ENCODE results near the gene KCNH1.
"Not testable (repeated sequence)": the region's sequence is repeated elsewhere in the genome, so short reads cannot be mapped to it uniquely, and the experiment has no call there.

Gene KCNH1

GRCh38 chr1:210692796-210693195 is 441.2 kb downstream of the KCNH1 start:
- in situ Hi-C loops (cut with HindIII; ENCODE audit: low sequenced_read_pairs) = no loop called here

GRCh38 chr1:210691039-210691610 is 442.8 kb downstream of the KCNH1 start:
- in situ Hi-C loops (cut with HindIII; ENCODE audit: low sequenced_read_pairs) = no loop called here

- in situ Hi-C loops (cut with HindIII; ENCODE audit: low sequenced_read_pairs) = no loop called here
These were observed 443.7 kb downstream of the KCNH1 start for GRCh38 chr1:210690236-210690635.

GRCh38 chr1:210689826-210690225 is 444.1 kb downstream of the KCNH1 start:
- in situ Hi-C loops (cut with HindIII; ENCODE audit: low sequenced_read_pairs) = no loop called here

GRCh38 chr1:210688512-210689234 is 445.3 kb downstream of the KCNH1 start:
- in situ Hi-C loops (cut with HindIII; ENCODE audit: low sequenced_read_pairs) = no loop called here

GRCh38 chr1:210687582-210688279 is 446.2 kb downstream of the KCNH1 start:
- in situ Hi-C loops (cut with HindIII; ENCODE audit: low sequenced_read_pairs) = no loop called here

GRCh38 chr1:210686841-210687240 is 447.1 kb downstream of the KCNH1 start:
- in situ Hi-C loops (cut with HindIII; ENCODE audit: low sequenced_read_pairs) = no loop called here

GRCh38 chr1:210685295-210685650 is 448.7 kb downstream of the KCNH1 start:
- in situ Hi-C loops (cut with HindIII; ENCODE audit: low sequenced_read_pairs) = no loop called here

GRCh38 chr1:210684466-210685294 is 449.3 kb downstream of the KCNH1 start:
- in situ Hi-C loops (cut with HindIII; ENCODE audit: low sequenced_read_pairs) = no loop called here

GRCh38 chr1:210683403-210684047 is 450.4 kb downstream of the KCNH1 start:
- in situ Hi-C loops (cut with HindIII; ENCODE audit: low sequenced_read_pairs) = no loop called here

- in situ Hi-C loops (cut with HindIII; ENCODE audit: low sequenced_read_pairs) = no loop called here
These were observed 452.8 kb downstream of the KCNH1 start for GRCh38 chr1:210681158-210681557.

GRCh38 chr1:210678306-210678705 is 455.6 kb downstream of the KCNH1 start:
- in situ Hi-C loops (cut with HindIII; ENCODE audit: low sequenced_read_pairs) = no loop called here

- in situ Hi-C loops (cut with HindIII; ENCODE audit: low sequenced_read_pairs) = no loop called here
These were observed 456.4 kb downstream of the KCNH1 start for GRCh38 chr1:210677533-210677932.

- in situ Hi-C loops (cut with HindIII; ENCODE audit: low sequenced_read_pairs) = no loop called here
These were observed 457.4 kb downstream of the KCNH1 start for GRCh38 chr1:210676539-210676938.

- in situ Hi-C loops (cut with HindIII; ENCODE audit: low sequenced_read_pairs) = no loop called here
These were observed 459.8 kb downstream of the KCNH1 start for GRCh38 chr1:210674151-210674550.

GRCh38 chr1:210669951-210670350 is 464.0 kb downstream of the KCNH1 start:
- in situ Hi-C loops (cut with HindIII; ENCODE audit: low sequenced_read_pairs) = no loop called here

GRCh38 chr1:210663730-210664573 is 470.0 kb downstream of the KCNH1 start:
- in situ Hi-C loops (cut with HindIII; ENCODE audit: low sequenced_read_pairs) = no loop called here

- in situ Hi-C loops (cut with HindIII; ENCODE audit: low sequenced_read_pairs) = no loop called here
These were observed 471.5 kb downstream of the KCNH1 start for GRCh38 chr1:210662291-210663050.

GRCh38 chr1:210661520-210661919 is 472.4 kb downstream of the KCNH1 start:
- in situ Hi-C loops (cut with HindIII; ENCODE audit: low sequenced_read_pairs) = not testable (repeated sequence)
